ENCODE results near the gene TPTE2. TPM values are rescaled to one million over a fixed set of nuclear protein-coding genes. Genes with fewer than 3 reads are reported as not detected.
"Not testable (repeated sequence)": the region's sequence is repeated elsewhere in the genome, so short reads cannot be mapped to it uniquely, and the experiment has no call there.

Gene TPTE2
- polyA plus RNA-seq (2013, experiment 1 of 2; ENCODE audit: insufficient read length), result not detected
- not detected for polyA plus RNA-seq (2013, experiment 2 of 2; ENCODE audit: insufficient read length)

GRCh38 chr13:19561127-19561582, at the start of gene TPTE2:
TSS of gene TPTE2 (minus strand) at chr13:19561532. CDS start at chr13:19503234, 58,298 bp downstream.
- DNase-seq, result not testable (repeated sequence)

GRCh38 chr13:19607523-19608078, 46.3 kb upstream of the TPTE2 start:
- DNase-seq, result no peak

- no peak for DNase-seq
Measured at GRCh38 chr13:19606737-19607136, 45.4 kb upstream of the TPTE2 start.

- no peak for DNase-seq
Measured at GRCh38 chr13:19606152-19606551, 44.8 kb upstream of the TPTE2 start.

- no peak for DNase-seq
Measured at GRCh38 chr13:19605161-19605955, 44.0 kb upstream of the TPTE2 start.

GRCh38 chr13:19604306-19604705, 43.0 kb upstream of the TPTE2 start:
- DNase-seq, result no peak

- peak; percentile 36 for DNase-seq
Measured at GRCh38 chr13:19601749-19602725, 40.7 kb upstream of the TPTE2 start.

- peak; percentile 30 for DNase-seq
Measured at GRCh38 chr13:19597523-19597922, 36.2 kb upstream of the TPTE2 start.

GRCh38 chr13:19596960-19597361, 35.6 kb upstream of the TPTE2 start:
- DNase-seq, result no peak

GRCh38 chr13:19596086-19596485, 34.8 kb upstream of the TPTE2 start:
- DNase-seq, result no peak

GRCh38 chr13:19592657-19593180, 31.4 kb upstream of the TPTE2 start:
- DNase-seq, result no peak

GRCh38 chr13:19591864-19592263, 30.5 kb upstream of the TPTE2 start:
- no peak for DNase-seq

- no peak for DNase-seq
Measured at GRCh38 chr13:19590423-19590822, 29.1 kb upstream of the TPTE2 start.

GRCh38 chr13:19589312-19589711, 28.0 kb upstream of the TPTE2 start:
- no peak for DNase-seq

GRCh38 chr13:19587635-19588300, 26.4 kb upstream of the TPTE2 start:
- DNase-seq, result peak; percentile 37

- DNase-seq, result peak; percentile 39
Measured at GRCh38 chr13:19586904-19587634, 25.7 kb upstream of the TPTE2 start.

- DNase-seq, result no peak
Measured at GRCh38 chr13:19581675-19582074, 20.3 kb upstream of the TPTE2 start.

GRCh38 chr13:19575230-19575629, 13.9 kb upstream of the TPTE2 start:
- DNase-seq, result no peak

GRCh38 chr13:19573120-19573716, 11.9 kb upstream of the TPTE2 start:
- no peak for DNase-seq

GRCh38 chr13:19572280-19572679, 10.9 kb upstream of the TPTE2 start:
- no peak for DNase-seq
